GM21447 (cell line): ENCODE results near the gene KLRD1.
"Not testable (repeated sequence)": the region's sequence is repeated elsewhere in the genome, so short reads cannot be mapped to it uniquely, and the experiment has no call there.

Experiments used
- ATAC-seq: cut with Tn5 transposase; IDR thresholded peaks from one replicate; pipeline ENCODE4 v1.9.1; 2021; ENCODE audit not compliant: unreplicated experiment

Gene KLRD1

DNA sequence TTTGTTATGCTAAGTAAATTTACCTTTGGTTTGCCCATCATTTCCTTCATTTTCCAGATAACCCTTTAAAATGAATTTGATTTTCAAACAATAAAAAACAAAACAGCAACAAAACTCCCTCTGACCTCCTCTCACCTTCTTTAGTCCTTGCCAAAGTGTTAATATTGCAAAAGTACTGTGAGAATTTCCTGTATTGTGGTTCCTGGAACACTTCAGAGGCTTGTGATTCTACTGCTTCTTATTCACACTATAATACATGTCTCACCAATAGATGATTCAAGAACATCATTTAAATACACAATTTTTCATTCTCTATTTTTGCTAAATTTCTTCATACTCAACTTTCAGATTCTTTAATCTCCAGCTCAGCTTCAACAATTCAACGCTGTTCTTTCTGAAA is at the start of gene KLRD1:
Gene KLRD1, plus strand, starts transcription at position 241 of the 400 bp plus-strand sequence. CDS start 208 bp downstream, outside the sequence.
- no peak for ATAC-seq

- no peak for ATAC-seq
Measured at GRCh38 chr12:10260927-10261326, 46.7 kb upstream of the KLRD1 start.

GRCh38 chr12:10268037-10268436 is 39.6 kb upstream of the KLRD1 start:
- ATAC-seq: no peak

DNA sequence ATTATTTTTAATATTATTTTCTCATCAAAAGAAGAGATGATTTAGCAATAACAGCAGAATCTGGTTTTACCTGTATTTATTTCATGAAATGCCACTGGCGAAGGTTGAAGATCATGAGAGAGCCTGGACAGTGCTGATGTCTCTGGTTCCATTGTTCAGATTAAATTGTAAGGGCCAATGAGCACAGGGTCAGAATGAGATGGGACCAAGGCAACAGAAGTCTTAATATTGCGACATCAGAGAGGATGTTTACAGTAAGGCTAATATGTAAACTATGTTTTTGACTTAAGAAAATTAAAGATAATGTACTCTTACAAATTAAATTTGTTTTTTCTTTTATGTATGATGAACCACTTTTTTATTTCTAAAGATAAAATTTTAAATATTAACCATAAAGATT is 35.2 kb upstream of the KLRD1 start:
- no peak for ATAC-seq

DNA sequence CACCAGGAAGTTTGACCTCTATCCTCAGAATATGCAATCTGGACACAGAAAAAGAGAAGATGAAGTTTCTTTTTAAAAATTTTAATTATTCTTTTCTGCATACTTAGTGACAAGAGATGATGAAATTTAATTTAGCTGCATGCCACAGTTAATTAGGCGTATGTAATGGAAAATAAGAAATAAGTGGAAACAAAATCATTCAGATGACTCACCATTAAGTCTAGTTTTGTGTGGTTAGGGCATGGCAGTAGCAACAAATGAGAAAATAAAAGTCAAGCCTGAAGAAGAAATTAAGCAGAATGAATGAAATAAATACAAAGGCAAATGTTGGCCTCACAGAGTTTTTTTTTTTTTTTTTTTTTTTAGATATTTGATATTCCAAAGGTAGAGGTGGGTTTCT is 30.9 kb upstream of the KLRD1 start:
- no peak for ATAC-seq

GRCh38 chr12:10278104-10278503 is 29.6 kb upstream of the KLRD1 start:
- no peak for ATAC-seq

GRCh38 chr12:10279937-10280336 is 27.7 kb upstream of the KLRD1 start:
- no peak for ATAC-seq

DNA sequence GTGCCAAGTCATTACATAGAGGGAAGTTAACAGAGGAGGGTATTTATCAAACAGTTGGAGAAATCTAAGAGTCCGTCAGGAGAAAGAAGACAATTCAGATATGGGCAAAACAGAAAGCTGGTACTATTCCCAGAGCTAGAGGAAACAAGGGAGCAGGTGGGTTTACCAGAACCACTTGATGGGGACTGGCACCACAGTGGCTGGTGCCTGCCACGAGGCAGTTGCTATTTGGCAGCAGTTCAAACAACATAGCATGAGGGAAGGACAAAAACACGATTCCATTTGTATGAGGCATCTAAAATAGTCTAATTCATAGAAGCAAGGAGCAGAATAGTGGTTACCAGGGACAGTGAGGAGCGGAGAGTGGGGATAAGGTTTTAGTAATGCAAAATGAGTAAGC is 24.6 kb upstream of the KLRD1 start:
- ATAC-seq: no peak

DNA sequence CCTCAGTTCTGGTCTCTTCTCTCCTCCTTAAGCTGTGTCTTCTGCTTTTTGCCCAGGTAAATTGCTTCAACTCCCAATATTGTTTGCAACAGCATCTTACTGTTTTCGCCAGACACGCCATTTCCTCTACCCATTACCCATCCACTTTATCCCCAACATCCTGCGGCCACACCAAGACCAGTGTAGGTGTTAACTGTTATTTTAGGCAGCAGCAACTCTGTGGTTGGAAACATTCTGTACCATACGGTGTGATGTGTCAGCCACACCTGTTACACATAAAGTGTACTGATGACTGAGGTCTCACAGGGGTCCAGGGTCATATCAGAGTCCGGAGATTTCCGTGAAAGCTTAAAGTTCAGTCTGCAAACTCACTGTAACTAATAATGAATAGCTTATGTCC is 21.8 kb upstream of the KLRD1 start:
- ATAC-seq: no peak

DNA sequence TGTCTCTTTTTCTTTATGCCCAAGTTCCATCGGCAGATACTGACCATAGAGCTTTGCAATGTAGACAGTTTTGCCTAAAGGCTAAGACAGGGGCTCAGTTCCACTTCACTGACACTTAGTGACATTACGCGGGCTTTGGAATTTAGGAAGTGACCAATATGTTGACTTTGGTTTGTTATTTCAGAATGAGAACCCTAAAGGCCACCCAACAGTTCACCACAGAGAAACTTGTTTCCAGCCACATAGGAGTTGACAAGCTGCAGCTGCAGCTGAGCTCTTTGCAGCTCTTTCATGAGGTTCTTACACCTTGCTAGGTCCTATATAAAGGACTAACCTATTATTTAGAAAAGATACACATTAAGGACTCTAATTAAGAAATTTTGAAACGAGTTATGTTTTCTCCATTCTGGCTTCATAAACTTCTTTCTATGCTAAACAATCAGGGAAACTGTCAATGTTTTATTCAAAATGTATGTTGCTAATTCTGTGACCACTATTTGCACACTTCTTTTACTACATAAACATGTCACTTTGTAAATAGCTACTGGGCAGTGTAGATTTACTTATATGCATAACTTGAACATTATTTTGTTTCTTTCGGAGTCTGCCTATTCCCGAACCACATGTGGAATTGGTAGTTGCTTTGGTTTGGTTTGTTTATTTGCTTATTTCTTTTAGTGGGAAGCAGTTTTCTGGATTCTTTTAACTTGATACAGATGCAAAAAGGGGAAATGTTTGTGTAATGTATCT is 18.5 kb upstream of the KLRD1 start:
- ATAC-seq: no peak

DNA sequence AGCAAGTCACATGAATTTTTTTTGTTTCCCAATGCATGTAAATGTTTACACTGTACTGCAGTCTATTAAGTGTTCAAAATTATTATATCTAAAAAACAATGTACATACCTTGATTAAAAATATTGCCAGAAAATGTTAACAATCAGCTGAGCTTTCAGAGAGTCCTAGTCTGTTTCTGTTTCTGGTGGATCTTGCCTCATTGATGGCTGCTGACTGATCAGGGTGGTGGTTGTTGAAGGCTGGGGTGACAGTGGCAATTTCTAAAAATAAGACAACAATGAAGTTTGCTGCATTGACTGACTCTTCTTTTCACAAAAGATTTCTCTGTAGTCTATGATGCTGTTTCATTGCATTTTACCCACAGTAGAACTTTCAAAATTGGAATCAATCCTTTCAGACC is 16.6 kb upstream of the KLRD1 start:
- ATAC-seq: no peak

DNA sequence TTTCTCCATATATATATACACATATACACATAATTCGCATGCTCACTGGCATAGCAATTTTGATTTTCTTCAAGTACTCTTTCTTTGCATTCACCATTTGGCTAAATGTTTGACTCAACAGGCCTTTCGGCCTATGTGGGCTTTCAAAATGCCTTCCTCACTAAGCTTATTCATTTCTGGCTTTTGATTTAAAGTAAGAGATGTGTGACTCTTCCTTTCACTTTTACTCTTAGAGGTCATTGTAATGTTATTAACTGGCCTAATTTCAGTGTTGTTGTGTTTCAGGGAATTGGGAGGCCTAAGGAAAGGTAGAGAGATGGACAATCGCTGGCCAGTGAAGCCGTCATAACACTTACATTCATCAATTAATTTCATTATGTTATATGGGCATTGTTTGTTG is 14.5 kb upstream of the KLRD1 start:
- no peak for ATAC-seq

- ATAC-seq: no peak
Measured at GRCh38 chr12:10293570-10294227, 14.0 kb upstream of the KLRD1 start.

GRCh38 chr12:10301103-10301502 is 6.6 kb upstream of the KLRD1 start:
- no peak for ATAC-seq

DNA sequence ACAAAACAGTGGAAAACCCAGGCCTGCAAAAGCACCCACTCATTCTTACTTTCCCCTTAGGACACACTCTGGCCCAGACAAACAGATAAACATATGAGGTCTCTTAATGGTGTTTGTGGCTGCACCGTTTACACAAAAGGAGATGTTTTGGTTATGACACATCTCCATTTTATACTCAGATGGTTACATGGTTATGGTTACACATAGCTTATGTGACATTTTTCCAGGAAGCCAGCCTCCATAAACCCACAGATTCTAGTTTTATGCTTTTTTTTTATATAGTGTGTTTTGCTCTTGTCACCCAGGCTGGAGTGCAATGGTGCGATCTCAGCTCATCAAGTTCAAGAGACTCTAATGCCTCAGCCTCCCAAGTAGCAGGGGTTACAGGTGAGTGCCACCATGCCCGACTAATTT is 3.5 kb upstream of the KLRD1 start:
- ATAC-seq: no peak

DNA sequence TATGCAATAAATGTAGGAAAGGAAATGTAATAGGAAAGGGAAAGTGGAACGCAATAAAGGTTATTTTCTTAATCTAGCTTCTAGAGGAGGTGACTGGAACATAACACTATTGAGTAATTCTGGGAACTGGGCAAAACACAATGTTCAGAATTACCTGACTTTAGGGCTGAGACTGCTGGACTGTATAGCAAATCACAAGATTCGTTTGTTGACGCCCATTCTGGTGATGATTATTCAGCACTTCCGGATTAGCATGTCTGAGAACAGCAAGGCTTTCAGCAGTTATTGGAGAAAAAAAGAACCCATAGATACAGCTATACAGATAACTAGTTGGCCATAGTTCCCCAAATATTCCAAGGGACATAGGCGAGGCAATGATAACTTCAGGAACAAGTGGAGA is 2.3 kb upstream of the KLRD1 start:
- no peak for ATAC-seq

GRCh38 chr12:10310926-10311720 is 3.5 kb downstream of the KLRD1 start:
- no peak for ATAC-seq

DNA sequence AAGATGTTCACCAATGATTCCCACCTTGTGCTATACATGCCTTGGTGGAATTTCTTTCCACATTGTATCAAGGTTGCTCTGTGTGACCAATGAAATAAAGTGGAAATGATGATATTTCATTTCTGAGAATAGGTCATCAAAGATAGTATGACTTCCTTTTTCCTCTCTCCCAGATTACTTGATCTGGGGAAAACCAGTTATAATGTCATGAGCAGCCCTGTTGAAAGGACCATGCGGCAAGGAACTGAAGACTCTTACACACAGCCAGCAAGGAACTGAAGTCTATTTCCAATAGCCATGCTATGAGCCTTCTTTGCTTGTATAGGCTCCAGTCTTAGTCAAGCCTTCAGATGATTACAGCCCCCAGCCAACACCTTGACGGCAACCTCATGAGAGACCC is 11.7 kb downstream of the KLRD1 start:
- ATAC-seq: no peak

- ATAC-seq: no peak
Measured at GRCh38 chr12:10320643-10321042, 13.0 kb downstream of the KLRD1 start.

DNA sequence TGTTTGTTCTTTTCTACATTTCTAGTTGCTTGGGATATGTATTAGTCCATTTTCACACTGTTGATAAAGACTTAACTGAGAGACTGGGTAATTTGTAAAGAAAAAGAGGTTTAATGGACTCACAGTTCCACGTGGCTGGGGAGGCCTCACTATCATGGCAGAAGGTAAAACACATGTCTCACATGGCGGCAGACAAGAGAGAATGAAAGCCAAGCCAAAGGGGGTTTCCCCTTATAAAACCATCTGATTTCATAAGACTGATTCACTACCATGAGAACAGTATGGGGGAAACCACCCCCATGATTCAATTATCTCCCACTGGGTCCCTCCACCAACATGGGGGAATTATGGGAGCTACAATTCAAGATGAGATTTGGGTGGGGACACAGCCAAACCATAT is 21.0 kb downstream of the KLRD1 start:
- not testable (repeated sequence) for ATAC-seq

- no peak for ATAC-seq
Measured at GRCh38 chr12:10331642-10332239, 24.1 kb downstream of the KLRD1 start.
